ENCODE results near the gene PEAK3. TPM values are rescaled to one million over a fixed set of nuclear protein-coding genes. Genes with fewer than 3 reads are reported as not detected.

PEAK3 gene
- total RNA-seq, 1 donor from 2014 or later: not detected

GRCh38 chr19:2320939-2321338, 39.0 kb upstream of the PEAK3 start:
- H3K27ac Mint-ChIP-seq (ENCODE audit: unreplicated experiment): no peak overlapping the region
- H3K36me3 Mint-ChIP-seq (ENCODE audit: unreplicated experiment): no peaks in the 10 kb centered on the region
- H3K4me3 Mint-ChIP-seq (ENCODE audit: unreplicated experiment): no peak overlapping the region
- TF ChIP-seq, protein P1, sequence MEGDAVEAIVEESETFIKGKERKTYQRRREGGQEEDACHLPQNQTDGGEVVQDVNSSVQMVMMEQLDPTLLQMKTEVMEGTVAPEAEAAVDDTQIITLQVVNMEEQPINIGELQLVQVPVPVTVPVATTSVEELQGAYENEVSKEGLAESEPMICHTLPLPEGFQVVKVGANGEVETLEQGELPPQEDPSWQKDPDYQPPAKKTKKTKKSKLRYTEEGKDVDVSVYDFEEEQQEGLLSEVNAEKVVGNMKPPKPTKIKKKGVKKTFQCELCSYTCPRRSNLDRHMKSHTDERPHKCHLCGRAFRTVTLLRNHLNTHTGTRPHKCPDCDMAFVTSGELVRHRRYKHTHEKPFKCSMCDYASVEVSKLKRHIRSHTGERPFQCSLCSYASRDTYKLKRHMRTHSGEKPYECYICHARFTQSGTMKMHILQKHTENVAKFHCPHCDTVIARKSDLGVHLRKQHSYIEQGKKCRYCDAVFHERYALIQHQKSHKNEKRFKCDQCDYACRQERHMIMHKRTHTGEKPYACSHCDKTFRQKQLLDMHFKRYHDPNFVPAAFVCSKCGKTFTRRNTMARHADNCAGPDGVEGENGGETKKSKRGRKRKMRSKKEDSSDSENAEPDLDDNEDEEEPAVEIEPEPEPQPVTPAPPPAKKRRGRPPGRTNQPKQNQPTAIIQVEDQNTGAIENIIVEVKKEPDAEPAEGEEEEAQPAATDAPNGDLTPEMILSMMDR (IDR thresholded peaks at IDR 0.05; ENCODE audit: partially characterized antibody, unreplicated experiment): no peak
- peaks cover 13% of the 10 kb centered on the region for H3K9me3 Mint-ChIP-seq (ENCODE audit: unreplicated experiment)
- DNase-seq: no peak
- H3K27me3 Mint-ChIP-seq (ENCODE audit: unreplicated experiment): peaks cover 11% of the 10 kb centered on the region
- H3K4me1 Mint-ChIP-seq (ENCODE audit: low read depth, unreplicated experiment): peaks cover 22% of the 10 kb centered on the region

DNA sequence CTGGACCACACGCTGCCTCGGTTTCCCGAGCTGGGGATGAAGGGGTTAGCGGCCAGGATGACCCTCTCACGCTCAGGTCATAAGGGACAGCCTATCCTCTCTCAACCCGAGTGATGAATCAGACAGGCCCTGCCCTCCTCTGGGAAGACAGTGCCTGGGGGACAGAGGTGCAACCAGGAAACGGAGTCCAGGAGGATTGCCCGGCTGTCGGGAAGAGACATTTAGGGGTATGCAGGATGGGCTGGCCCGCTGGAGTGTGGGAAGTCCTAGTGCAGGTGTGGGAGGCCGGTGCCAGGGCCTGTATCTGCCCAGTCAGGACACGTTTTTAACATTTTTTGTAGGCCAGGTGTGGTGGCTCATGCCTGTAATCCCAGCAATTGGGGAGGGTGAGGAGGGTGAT, 38.1 kb upstream of the PEAK3 start:
- TF ChIP-seq, protein P1 (IDR thresholded peaks at IDR 0.05; ENCODE audit: partially characterized antibody, unreplicated experiment): no peak
- no peak overlapping the region for H3K27ac Mint-ChIP-seq (ENCODE audit: unreplicated experiment)
- peaks cover 2% of the 10 kb centered on the region for H3K36me3 Mint-ChIP-seq (ENCODE audit: unreplicated experiment)
- DNase-seq: no peak
- peaks cover 11% of the 10 kb centered on the region for H3K9me3 Mint-ChIP-seq (ENCODE audit: unreplicated experiment)
- peaks cover 10% of the 10 kb centered on the region for H3K27me3 Mint-ChIP-seq (ENCODE audit: unreplicated experiment)
- no peak overlapping the region for H3K4me3 Mint-ChIP-seq (ENCODE audit: unreplicated experiment)
- H3K4me1 Mint-ChIP-seq (ENCODE audit: low read depth, unreplicated experiment): peaks cover 16% of the 10 kb centered on the region

- Mint-ChIP-seq H3K4me3 (ENCODE audit: unreplicated experiment) (no peak overlapping the region), H3K27ac (ENCODE audit: unreplicated experiment) (no peak overlapping the region), H3K27me3 (ENCODE audit: unreplicated experiment) (peaks cover 9% of the 10 kb centered on the region), H3K9me3 (ENCODE audit: unreplicated experiment) (peaks cover 12% of the 10 kb centered on the region), H3K4me1 (ENCODE audit: low read depth, unreplicated experiment) (peaks cover 13% of the 10 kb centered on the region), H3K36me3 (ENCODE audit: unreplicated experiment) (peaks cover 5% of the 10 kb centered on the region)
- DNase-seq: no peak
- TF ChIP-seq, protein P1 (IDR thresholded peaks at IDR 0.05; ENCODE audit: partially characterized antibody, unreplicated experiment): no peak
These were observed 37.6 kb upstream of the PEAK3 start for GRCh38 chr19:2319551-2319950.

DNA sequence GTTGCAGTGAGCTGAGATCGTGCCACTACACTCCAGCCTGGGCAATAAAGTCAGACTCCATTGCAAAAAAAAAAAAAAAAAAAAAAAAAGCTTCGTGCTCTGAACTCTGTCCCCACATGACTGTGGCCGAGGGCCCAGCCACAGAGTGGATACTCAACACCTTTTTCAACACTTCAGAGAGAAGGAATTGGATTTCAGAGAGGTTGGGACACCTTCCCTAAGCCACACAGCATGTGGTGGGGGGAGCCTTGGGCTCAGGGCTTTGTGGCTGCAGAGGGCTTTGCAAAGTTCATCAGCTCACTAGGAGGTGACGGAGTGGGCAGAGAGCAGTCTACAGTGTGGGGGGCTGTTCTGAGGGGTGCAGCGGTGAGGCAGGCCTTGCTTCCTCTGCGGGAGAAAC, 36.9 kb upstream of the PEAK3 start:
- TF ChIP-seq, protein P1 (IDR thresholded peaks at IDR 0.05; ENCODE audit: partially characterized antibody, unreplicated experiment): no peak
- no peak for DNase-seq
- Mint-ChIP-seq H3K4me3 (ENCODE audit: unreplicated experiment) (no peak overlapping the region), H3K27me3 (ENCODE audit: unreplicated experiment) (peaks cover 3% of the 10 kb centered on the region), H3K9me3 (ENCODE audit: unreplicated experiment) (peaks cover 6% of the 10 kb centered on the region), H3K27ac (ENCODE audit: unreplicated experiment) (no peak overlapping the region), H3K36me3 (ENCODE audit: unreplicated experiment) (peaks cover 5% of the 10 kb centered on the region), H3K4me1 (ENCODE audit: low read depth, unreplicated experiment) (peaks cover 7% of the 10 kb centered on the region)

DNA sequence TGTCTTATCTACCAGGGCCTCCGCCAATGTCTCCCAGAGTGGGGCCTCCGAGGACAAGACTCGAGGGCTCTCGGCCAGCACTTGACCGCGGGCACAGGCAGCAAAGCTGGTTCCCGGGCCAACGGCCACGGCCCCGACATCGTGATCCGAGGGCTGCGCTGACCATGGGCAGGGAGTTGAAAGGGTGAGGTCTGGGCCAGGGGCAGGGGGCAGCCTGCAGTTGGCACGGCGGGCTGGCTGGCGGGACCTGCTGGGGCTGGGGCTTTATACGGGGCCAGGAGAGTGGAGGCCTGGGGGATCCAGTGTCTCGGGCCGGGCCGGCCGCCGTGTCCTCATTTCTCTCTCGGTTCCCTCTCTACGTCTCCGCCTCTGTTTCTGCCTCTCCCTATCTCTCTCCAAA, 35.8 kb upstream of the PEAK3 start:
- H3K27ac Mint-ChIP-seq (ENCODE audit: unreplicated experiment): no peak overlapping the region
- H3K4me1 Mint-ChIP-seq (ENCODE audit: low read depth, unreplicated experiment): peaks cover 7% of the 10 kb centered on the region
- peaks cover 6% of the 10 kb centered on the region for H3K9me3 Mint-ChIP-seq (ENCODE audit: unreplicated experiment)
- DNase-seq: no peak
- peaks cover 5% of the 10 kb centered on the region for H3K36me3 Mint-ChIP-seq (ENCODE audit: unreplicated experiment)
- H3K4me3 Mint-ChIP-seq (ENCODE audit: unreplicated experiment): no peak overlapping the region
- H3K27me3 Mint-ChIP-seq (ENCODE audit: unreplicated experiment): peaks cover 3% of the 10 kb centered on the region
- TF ChIP-seq, protein P1 (IDR thresholded peaks at IDR 0.05; ENCODE audit: partially characterized antibody, unreplicated experiment): no peak
